Renal pelvis (tissue), 4 donors: ENCODE results near the gene PKIG. TPM values are rescaled to one million over a fixed set of nuclear protein-coding genes. Genes with fewer than 3 reads are reported as not detected.
"Not testable (repeated sequence)": the region's sequence is repeated elsewhere in the genome, so short reads cannot be mapped to it uniquely, and the experiment has no call there.

Source experiments
- DNase-seq: peaks from one replicate; pipeline ENCODE4 v3.0.0-alpha.2; 2013
- polyA plus RNA-seq, 3 donors: library from polyadenylated mRNA; unstranded; fragments of 120-200 nt; gene quantifications; one replicate each; pipeline ENCODE4 v1.2.1, GENCODE V29; 2013; ENCODE audit not compliant: insufficient read length in 3 of 3

The PKIG gene
- polyA plus RNA-seq, 3 donors, result 62.9 to 69.9 (median 67.1) TPM

DNA sequence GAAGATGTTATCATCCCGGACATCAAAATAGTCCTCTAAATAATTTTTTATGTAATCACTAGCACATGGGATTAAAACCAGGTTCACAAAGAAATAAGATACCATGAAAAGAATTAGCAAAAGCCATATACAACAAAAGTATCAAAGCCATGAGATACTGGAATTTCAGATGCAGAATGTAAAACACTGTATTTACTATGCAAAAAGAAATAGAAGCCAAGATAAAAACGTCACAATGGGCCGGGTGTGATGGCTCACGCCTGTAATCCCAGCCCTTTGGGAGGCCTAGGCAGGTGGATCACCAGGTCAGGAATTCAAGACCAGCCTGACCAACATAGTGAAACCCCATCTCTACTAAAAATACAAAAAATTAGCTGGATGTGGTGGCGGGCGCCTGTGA lies 21.6 kb upstream of the PKIG start:
- not testable (repeated sequence) for DNase-seq

DNA sequence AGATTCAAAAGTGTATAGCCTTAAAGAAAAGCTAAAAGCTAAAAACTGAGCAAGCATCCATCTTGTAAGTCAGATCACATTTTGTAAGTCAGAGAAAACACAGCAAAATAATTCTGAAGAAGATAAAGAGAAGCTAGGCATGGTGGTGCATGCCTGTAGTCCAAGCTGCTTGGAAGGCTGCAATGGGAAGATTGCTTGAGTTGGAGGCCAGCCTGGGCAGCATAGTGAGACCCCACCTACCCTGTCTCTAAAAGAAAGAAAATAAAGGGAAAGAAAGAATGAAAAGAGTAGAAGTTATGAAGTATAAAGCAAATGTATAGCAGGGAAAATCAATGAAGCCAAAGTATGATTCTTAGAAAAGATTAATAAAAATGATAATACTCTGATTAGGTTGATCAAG lies 20.5 kb upstream of the PKIG start:
- no peak for DNase-seq

DNA sequence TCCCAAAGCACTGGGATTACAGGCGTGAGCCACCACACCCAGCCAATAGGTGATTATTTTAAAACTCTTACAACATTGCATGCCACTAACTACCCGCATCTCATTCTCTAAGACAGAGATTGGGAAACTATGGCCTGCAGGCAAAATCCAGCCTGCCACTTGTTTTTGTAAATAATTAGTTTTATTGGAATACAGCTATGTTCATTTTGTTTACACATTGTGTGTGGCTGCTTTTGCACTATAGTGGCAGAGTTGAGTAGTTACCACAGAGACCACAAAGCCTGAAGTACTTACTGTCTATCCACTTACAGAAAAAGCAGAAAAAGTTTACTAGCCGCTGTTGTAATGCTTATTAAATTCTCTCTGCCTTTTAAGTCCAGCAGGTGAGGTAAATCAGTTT lies 16.4 kb upstream of the PKIG start:
- DNase-seq, result no peak

DNA sequence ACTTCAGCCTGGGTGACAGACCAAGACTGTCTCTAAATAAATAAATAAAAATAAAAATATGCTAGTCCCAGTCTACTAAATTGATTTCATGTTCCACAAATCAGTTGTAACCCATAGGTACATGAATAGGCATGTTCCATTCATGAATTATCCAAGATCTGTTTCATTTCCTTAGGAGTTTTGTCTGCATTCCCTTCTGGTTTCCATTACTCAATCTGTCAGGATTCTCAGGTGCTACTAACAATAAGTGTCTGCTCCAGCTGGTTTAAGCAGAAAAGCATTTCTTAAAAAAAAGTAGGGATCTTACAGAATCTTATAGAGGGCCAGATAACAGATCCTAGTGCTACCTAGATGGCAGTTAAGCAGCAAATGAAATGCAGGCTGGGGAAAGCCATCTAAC lies 15.6 kb upstream of the PKIG start:
- no peak for DNase-seq

DNA sequence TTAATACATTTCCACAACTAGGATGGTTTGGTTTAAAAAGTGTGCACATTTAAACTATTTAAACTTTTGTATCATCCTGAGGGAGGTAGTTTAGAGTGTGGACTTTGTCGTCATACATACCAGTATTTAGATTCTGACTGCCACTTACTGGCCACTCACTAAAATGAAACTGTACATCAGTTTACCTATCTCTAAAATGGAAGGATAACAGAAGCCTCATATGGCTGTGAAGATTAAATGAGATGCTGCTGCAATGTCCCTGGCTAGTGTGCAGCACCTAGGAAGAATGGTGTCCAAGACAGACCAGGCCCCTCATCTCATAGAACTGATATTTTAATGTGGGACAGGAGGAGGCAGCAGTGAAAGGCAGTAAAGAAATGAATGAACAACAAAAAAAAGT lies 12.0 kb upstream of the PKIG start:
- no peak for DNase-seq

DNA sequence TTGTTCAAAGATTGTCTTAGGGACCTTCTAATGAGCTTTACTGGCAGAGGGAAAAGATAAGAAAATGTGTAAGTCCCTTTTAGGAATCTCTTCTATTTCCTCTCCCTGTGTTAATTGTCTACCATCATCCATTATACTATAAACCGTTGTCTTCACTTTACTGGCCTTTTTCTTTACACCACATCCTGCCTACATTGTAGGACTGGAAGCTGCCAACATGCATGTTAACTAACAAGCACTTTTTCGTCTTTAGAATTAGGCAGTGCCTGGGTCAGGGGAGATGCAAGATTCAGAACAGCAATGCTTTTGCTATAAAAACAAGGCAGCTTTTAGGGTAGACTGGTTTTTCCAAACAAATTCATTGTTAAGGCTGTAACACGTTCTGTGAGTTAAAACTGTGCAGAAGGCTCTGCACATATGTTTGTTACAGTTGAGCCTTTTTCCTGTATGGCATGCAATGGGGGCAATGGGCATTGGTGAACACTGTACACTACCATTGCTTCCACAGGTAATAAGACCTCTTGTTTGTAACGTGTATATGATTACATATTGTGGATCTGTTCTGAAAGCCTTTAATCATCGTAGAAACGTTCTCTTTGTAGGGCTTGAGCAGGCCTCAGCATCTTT lies 10.9 kb upstream of the PKIG start:
- DNase-seq, result no peak

DNA sequence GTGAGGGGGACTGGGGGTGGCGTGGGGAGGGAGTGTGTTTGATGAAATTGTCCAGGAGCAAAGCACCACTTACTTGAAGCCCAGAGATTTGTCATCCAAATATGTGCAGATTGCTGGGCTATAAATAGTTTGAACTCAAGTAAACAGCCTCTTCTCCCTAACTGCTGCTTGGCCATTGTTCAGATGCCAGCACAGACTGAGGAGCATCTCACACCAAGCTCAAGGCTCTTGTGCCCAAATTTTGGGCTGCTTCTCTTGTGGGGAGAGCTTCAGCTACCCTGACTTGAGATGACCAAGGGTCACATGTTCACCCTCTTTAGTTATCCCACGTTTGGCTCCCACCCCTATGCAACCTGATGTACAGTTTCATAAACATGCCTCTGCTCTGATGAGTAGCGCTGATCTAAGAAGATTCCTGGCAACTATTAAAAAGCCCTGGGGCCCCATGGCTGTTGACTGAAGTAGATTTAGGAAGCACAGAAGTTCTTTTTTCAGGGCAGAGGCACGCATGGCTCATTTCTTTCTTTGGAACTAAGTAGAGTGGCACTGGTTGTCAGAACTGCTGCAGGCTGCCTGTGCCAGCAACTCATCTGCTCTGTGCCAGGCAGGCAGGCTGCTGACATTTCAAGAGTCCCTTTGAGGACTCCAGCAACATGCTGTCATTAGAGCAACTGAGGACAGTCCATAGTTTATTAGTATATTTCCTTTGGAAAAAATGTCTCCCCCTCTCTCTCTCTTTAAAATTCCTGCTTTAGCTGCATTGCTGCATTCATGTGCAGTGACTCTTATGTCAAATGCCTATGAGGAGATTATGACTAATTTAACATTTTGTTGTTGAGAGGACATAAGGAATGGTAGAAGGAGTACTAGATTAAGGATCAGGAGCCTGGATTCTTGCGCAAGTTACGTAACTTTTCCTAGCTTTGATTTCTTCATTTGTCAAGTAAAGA lies 9.6 kb upstream of the PKIG start:
- DNase-seq, result no peak

DNA sequence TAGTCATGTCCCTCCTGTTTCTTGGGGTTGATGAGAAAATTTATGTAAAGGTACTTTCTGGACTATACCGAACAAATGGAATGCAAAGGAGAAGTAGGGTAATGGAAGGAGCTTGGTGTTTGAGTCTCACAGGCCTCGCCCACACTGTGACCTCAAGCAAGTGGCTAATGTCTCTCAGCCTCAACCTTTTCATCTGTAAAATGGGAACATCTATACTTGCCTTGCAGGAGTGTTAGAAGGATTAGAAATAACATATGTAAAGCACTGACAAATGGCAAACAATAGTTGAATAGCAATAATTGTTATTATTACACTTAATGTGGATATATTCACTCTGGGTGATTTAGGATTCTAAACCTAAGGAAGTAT lies 8.9 kb upstream of the PKIG start:
- DNase-seq, result no peak

DNA sequence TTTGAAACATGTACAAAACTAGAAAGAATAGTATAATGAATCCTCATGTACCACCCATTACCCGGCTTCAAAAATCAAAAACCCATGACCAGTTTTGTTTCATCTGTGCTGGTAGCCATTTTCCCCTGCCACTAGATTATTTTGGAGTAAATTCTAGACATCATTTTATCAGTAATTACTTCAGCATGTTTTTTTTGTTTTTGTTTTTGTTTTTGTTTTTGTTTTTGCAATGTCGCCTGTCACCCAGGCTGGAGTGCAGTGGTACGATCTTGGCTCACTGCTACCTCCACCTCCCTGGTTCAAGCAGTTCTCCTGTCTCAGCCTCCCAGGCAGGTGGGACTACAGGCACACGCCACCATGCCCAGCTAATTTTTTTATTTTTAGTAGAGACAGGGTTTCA lies 8.0 kb upstream of the PKIG start:
- DNase-seq, result no peak

DNA sequence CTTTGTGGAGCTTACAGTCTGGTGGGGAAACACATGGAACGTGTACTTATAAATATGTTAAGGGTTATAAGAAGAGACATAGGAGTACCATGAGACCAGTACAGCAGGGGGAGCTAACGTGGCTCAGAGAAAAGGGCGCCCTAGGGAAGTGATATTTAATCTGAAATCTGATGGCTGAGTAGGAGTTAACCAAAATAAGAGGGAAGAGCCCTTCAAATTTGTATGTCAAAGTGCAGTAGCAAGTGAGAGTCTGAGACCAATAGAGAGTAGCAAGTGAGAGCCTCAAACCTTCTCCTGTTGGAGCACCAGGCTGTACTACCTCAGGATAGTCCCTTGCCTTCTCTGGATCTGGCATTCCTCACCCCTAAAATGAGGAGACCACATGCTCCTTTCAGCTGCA lies 6.1 kb upstream of the PKIG start:
- no peak for DNase-seq

DNA sequence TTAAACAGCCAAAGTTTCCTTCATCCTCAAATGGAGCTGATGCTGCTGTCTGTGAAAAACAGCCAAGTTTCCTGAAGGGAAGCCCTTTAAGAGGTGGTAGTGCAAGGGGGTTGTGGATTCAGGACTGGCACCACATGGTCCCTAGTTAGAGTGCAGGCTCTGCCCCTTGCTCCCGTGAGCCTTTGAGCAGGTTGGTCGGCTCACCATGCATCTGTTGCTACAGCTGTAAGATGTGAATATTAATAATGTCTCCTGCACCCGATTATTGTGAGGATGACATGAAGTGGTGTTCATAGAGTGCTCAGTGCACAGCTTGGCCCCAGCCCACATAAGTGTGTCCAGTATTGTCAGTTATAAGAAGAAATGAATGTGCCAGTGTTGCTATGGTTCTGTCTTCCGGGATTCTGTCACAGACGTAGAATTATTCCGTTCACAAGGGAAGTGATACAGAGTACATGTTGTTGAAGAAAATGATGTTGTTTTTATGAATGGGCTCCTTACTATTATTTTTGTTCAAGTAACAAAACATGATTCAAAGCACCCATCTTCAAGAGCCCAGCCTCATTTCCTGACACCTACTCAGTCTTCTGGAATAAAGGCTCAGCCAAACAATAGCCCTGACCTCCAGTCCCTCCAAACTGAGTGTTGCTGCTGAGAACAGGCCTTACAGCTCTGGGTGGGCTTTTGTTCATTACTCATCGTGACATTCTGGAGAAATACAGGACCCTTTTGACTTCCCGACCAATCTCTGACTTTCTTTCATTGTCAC lies 2.9 kb upstream of the PKIG start:
- no peak for DNase-seq

DNA sequence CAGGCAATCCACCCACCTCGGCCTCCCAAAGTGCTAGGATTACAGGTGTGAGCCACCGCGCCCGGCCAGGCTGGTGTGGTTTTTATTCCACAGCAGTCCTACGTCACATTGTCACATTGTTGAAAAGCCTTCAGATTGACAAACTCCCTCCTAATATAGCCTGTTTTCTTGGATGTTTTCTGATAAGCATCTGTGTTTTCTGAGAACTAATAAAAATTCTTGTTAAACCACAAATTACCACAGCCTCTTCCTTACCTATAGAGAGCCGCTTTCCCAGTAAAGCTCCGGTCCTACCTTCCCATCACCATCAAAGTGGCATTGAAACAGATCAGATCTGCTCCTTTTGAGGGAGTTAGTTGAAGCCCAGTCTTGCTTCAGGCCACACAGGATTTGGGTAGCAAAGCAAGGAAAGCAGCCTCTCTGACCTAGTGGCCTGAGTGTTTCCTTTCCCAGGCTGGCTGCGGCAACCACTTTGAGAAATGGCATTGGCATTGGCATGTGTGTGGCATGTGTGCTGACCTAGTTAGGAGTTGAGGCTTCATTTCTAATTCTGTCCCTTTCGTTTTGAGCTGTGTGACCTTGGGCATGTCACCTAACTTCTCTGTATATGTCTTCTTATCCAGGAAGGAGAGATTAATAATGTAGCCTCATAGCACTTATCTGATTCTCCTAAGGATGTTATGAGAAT lies 1.7 kb upstream of the PKIG start:
- no peak for DNase-seq

DNA sequence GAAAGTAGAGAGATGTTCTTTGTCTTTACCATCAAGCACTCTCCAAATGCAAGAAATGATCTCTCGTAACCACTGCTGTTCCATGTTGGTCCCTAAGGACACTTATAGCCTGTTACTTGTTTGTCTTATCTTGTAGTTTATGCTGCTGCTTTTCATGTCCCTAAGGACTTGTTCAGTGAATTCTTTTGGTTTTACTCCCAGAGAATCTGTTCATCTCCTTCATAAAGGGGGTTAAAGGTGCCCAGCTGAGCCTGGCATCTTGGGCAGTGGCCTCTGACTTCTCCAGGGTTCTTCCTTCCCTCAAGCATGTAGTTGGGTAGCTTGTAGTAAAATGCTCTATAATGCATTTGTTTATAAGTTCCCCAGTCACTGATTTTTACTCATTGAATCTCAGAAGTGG lies 864 bp upstream of the PKIG start:
- no peak for DNase-seq

DNA sequence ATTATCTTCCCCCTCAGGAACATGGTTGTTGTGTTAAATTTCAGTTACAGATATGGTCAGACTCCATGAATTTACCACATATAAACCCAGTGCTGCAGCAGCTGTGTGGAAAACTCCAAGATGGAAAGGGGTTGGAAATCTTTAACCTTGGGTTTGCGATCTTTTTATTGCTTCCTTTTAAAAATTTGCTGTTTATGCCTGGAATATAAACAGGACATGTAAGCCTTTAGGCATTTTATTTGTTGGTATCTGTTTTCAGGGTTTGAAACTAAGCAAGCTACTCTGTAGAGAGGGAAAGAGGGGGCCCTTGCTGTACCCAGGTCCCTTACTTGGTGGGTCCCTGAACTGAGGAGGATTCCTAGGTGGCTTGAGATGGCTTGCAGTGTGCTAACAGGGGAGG lies 778 bp downstream of the PKIG start:
- peak; percentile 38 for DNase-seq

DNA sequence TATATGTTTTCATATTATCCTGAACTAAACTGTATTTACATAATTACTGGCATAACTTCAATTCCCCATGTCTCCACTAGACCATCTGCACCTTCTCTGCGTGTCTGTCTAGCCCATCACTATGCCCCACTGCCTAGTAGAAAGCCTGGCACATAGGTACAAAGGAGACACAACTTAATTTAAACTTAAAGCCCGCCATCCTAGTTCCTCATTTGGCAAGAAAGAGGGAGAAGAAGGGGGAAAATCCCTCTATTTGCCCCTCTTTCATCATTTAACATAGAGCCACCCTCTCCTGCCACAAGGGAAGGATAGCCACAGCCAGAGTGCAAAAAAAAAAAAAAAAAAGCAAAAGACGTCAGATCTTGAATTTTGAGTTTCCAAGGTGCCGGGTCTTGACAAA lies 1.8 kb downstream of the PKIG start:
- DNase-seq, result no peak

DNA sequence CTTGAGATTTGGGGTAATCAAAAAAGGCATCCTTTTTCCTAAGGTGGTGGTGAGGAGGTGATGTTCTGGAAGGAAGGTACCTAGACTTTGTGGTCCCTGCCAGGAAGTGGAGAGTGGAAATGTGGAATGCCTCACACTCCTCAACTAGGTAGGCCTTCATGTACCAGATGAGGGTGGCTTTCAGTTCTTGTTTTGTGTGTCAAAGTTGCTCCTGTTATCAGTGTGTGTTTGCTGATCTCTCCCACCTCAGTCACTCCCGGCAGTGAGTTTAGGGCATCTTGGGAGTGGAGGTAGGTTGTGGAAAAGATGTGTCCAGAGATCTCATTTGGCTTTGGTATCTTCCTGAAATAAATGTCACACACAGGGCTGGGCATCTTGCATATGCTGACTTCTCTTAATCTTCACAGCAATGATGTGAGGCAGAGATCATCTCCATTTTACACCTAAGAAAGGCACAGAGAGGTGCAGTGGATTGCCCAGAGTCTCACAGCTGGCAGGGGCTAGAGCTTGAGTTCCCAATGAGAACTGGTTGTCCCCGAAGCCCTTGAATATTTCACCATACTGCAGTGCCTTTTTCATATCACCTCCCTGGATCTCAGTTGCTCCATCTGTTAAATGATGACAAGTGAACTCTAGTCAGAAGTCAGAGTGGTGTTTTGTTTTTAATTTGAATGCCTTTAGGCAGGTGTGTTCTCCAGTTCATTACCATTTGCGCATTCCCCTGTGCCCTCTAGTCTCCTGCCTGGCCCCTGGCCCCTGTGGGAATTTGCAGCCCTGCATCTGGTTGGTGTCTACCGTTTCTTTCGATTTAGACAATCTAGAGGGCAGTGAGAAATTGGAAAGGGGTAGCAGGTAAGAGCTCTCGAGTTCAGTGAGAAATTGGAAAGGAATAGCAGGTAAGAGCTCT lies 2.9 kb downstream of the PKIG start:
- DNase-seq, result no peak

DNA sequence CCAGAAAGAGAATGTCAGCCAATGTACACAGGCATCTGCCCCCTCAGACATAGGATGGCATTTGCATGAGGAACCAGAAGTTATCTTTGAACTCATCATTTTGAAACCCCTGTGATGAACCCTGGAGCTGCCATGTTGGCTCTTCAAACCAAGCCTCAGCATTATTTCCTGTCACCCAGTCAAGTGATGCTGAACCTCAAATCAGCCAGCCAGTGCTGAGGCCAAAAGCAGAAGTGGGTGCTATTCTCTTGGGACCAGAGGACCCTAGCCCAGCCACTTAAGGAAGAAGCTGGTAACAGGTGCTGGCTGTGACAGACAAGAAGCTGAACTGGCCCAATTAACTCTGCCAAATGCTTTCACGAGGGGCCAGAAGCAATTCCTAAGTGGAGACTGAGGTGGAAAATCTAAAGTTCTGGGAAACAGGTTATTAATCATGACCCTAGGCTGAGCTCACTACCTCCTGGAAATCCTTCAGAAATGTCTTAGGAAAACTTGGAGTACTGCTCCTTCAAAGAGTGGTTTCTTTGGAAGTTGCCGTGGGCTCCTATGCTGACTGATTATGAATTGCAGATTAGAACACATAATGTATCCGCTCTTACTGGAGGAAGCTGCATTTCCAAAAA lies 4.0 kb downstream of the PKIG start:
- DNase-seq, result no peak

DNA sequence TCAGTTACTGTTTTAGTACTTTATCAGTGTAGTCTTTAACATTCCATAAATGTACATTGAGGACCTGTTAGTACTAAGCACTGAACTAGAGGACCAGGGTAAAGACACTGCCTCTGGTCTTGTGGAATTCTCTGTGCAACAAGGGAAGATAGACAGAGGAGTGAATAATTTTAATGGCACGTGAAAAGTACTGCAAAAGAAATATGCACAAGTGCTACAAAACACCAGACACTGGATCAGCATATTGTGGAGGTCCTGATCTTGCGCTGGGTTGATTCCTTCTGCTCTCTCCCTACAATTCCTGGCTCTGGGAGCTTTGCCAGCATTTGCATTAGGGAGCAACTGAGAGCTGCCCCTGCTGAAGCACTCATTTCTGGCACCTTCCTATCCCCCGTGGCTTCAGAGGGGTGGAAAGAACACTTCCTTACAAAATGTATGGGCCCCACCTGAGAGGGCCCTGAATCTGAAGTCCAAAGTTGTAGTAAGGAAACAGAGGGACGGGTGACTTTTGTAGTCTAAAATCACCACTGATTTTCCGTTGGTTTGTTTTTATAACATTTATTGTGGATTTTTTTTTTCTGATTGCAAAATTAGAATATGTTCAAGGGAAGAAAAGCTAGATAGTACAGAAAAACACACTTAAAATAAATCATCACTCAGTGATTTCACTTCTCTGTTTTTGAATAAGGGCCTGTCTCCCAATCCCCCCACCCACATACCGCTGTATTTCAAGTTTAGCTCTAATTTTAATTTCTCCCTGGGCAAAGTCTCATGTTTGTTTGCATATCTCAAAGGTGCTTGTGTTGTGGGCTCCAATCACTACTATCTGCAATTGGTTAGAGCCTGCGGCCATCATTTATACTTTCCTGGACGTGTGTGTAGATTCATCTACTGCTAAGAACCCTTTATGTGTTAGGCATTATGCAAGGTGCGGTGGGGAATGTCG lies 4.9 kb downstream of the PKIG start:
- DNase-seq, result no peak

DNA sequence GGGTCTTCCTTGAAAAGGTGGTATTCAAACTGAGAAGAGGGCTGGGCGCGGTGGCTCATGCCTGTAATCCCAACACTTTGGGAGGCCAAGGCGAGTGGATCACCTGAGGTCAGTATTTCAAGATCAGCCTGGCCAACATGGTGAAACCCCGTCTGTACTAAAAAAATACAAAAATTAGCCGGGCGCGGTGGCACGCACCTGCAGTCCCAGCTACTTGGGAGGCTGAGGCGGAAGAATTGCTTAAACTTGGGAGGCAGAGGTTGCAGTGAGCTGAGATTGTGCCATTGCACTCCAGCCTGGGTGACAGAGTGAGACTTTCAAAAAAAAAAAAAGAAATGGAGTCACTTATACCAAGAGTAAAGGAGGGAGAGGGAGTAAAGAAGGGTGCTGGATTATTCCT lies 5.9 kb downstream of the PKIG start:
- DNase-seq, result not testable (repeated sequence)
